ENCODE results near the gene SH3TC1.

- TF ChIP-seq CTCF (IDR thresholded peaks at IDR 0.05 in 8 of 11, conservative IDR thresholded peaks at IDR 0.05 in 3 of 11), result no peak
- TF ChIP-seq POLR2A (IDR thresholded peaks at IDR 0.05), result no peak
- TF ChIP-seq POLR2AphosphoS5 (IDR thresholded peaks at IDR 0.05), result no peak
Measured at GRCh38 chr4:8181119-8181518, 18.0 kb upstream of the SH3TC1 start.
